Fibroblast of pulmonary artery (primary cell): ENCODE measurements around the gene HDDC2.
A peak's percentile ranks its signal among the peaks of the same experiment; 100 is the strongest.
"Not testable (repeated sequence)": the region's sequence is repeated elsewhere in the genome, so short reads cannot be mapped to it uniquely, and the experiment has no call there.

ENCODE experiments used
- DNase-seq: peaks from one replicate; pipeline ENCODE4 v3.0.0-alpha.2; 2010; ENCODE audit warnings: low read depth
- H3K4me3 ChIP-seq: replicated peaks from 2 replicates; pipeline ENCODE4 v1.5.1; 2011; ENCODE audit warnings: low read depth, mild to moderate bottlenecking, control low read depth, low read length, moderate library complexity
- TF ChIP-seq, protein P1 (sequence below): IDR thresholded peaks from 2 replicates; pipeline ENCODE4 v1.5.1; 2011; ENCODE audit warnings: mild to moderate bottlenecking, control low read depth, low read length, inconsistent platforms; ENCODE audit errors: missing control alignments

The HDDC2 gene

DNA sequence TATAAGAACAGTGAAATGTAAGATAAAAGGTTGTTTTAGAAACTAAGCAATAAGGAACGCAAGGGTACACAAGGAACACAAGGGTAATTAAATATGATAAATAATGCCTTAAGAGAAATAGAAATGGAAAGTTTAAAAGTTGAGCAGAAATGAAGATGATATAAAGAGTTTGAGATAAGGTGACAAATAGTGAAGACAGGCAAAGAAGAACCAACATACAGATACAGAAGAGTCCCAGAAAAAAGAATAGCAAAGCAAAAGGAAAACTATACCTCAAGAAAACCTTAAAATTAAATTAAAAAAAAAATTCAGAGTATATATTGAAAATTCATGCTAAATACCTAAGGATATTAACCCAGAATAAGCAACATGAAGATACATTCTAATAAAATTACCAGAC, 16.4 kb downstream of the HDDC2 start:
- H3K4me3 ChIP-seq, result no peak overlapping the region
- TF ChIP-seq, protein P1, sequence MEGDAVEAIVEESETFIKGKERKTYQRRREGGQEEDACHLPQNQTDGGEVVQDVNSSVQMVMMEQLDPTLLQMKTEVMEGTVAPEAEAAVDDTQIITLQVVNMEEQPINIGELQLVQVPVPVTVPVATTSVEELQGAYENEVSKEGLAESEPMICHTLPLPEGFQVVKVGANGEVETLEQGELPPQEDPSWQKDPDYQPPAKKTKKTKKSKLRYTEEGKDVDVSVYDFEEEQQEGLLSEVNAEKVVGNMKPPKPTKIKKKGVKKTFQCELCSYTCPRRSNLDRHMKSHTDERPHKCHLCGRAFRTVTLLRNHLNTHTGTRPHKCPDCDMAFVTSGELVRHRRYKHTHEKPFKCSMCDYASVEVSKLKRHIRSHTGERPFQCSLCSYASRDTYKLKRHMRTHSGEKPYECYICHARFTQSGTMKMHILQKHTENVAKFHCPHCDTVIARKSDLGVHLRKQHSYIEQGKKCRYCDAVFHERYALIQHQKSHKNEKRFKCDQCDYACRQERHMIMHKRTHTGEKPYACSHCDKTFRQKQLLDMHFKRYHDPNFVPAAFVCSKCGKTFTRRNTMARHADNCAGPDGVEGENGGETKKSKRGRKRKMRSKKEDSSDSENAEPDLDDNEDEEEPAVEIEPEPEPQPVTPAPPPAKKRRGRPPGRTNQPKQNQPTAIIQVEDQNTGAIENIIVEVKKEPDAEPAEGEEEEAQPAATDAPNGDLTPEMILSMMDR, result no peak

DNA sequence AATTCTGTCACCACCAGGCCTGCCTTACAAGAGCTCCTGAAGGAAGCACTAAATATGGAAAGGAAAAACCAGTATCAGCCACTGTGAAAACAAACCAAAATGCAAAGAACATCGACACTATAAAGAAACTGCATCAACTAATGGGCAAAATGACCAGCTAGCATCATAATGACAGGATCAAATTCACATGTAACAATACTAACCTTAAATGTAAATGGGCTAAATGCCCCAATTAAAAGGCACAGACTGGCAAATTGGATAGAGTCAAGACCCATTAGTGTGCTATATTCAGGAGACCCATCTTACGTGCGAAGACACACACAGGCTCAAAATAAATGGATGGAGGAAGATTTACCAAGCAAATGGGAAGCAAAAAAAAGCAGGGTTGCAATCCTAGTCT, 19.3 kb downstream of the HDDC2 start:
- DNase-seq, H3K4me3 ChIP-seq: not testable (repeated sequence)

More for the DNA sequence above, 16.4 kb downstream of the HDDC2 start:
- no peak for DNase-seq

DNA sequence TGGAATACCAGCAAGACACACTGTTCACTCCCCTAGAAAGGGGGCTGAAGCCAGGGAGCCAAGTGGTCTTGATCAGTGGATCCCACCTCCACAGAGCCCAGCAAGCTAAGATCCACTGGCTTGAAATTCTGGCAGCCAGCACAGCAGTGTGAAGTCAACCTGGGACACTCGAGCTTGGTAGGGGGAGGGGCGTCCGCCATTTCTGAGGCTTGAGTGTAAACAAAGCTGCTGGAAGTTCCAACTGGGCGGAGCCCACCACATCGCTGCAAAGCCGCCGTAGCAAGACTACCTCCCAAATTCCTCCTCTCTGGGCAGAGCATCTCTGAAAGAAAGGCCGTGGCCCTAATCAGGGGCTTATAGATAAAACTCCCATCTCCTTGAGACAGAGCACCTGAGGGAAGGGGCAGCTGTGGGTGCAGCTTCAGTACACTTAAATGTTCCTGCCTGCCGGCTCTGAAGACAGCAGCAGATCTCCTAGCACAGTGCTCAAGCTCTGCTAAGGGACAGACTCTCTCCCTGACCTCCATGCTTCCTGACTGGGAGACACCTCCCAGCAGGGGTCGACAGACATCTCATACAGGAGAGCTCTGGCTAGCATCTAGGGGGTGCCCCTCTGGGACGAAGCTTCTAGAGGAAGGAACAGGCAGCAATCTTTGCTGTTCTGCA, 21.3 kb downstream of the HDDC2 start:
- DNase-seq, result not testable (repeated sequence)

DNA sequence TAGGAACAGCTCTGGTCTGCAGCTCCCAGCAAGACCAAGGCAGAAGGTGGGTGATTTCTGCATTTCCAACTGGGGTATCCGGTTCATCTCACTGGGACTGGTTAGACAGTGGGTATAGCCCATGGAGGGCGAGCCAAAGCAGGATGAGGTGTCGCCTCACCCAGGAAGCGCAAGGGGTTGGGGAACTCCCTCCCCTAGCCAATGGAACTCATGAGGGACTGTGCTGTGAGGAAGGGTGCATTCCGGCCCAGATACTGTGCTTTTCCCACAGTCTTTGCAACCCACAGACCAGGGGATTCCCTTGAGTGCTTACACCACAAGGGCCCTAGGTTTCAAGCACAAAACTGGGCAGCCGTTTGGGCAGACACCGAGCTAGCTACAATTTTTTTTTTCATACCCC, 21.8 kb downstream of the HDDC2 start:
- TF ChIP-seq, protein P1, result no peak
- no peak overlapping the region for H3K4me3 ChIP-seq
- DNase-seq, result no peak

More for the DNA sequence above, 21.3 kb downstream of the HDDC2 start:
- H3K4me3 ChIP-seq, result not testable (repeated sequence)

DNA sequence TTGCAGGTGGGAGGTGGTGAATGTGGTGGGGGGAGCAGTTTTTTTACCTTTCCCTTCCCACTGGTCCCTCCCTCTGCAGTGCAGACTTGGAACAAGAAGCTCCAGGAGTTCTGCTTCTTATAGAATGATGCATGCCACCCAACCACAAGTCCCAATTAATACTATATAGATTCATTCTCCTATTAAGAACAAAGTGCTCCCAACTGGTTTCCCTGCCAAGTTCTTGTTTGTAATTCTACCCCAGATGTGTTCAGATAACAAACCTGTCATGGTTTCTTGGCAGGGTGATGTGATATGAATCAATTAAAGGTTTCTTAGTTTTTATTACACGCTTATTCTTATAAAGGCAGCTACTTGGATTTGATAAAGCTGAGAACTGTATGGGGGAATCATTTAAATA, 23.9 kb downstream of the HDDC2 start:
- no peak overlapping the region for H3K4me3 ChIP-seq
- TF ChIP-seq, protein P1, result no peak
- no peak for DNase-seq

DNA sequence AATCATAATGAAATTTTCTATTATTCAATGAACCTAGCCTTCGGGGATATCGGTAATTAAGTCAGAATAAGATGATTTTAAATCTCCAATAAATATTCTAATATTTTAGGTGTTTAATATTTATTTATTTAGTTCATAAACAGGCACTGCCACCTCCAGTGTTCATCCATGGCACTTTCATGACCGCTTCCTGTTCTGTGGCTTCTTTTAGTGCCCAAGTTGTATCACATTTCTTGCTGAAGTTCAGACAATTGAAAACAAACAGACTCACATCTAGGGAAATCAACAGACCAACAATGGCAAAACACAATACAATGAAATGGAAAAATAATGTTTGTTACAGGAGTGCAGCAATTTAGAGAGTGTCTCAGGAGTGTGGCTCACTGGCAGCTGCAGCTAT, 26.0 kb downstream of the HDDC2 start:
- DNase-seq, result no peak
- TF ChIP-seq, protein P1, result no peak
- H3K4me3 ChIP-seq, result no peak overlapping the region

DNA sequence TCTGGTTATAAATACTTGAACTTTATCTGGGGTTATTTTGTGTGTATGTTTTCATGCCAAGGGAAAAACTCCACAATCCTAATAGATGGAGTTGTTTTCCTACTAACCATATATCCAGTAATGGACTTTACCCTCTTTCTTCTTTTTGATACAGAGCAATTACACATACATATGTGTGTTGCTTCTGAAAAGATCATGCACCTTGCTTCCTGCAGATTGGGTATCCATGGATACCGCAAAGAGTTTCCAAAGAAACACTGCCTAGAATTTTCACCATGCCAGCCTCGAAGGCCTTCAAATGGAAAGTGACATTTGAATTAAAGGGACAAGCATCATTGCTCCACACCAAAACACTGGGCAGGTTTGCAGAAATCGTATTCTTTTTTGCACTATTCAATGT, 26.8 kb downstream of the HDDC2 start:
- TF ChIP-seq, protein P1, result no peak
- DNase-seq, result no peak
- no peak overlapping the region for H3K4me3 ChIP-seq

DNA sequence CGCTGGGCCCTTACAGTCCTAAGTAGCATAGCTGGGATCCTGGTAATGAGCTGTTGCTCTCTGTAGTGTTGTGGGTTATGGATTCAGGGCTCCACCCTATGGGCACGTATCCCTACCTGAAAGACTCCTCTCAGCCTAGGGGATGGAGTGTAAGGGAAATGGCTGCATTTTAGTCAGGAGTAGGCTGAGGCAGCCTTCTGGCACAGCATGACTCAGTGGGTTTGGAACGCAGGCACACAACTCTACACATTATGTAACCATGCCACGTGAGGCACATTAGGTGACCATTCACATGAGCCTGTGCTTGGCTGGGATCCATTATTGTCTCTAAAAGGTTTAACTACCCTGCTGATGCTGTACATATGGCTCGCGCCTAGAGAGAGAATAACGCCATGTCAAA, 27.8 kb downstream of the HDDC2 start:
- no peak overlapping the region for H3K4me3 ChIP-seq
- DNase-seq, result peak; percentile 57
- TF ChIP-seq, protein P1, result no peak
